Retina (tissue), 1 donor: ENCODE results near the gene FGD6.
"Not testable (repeated sequence)": the region's sequence is repeated elsewhere in the genome, so short reads cannot be mapped to it uniquely, and the experiment has no call there.

Experiments
- DNase-seq: peaks from one replicate; pipeline ENCODE4 v3.0.0-alpha.2; 2016

FGD6 gene

GRCh38 chr12:95118138-95118787 lies 99.0 kb downstream of the FGD6 start:
- no peak for DNase-seq

GRCh38 chr12:95117178-95117599 lies 100.1 kb downstream of the FGD6 start:
- DNase-seq: peak; percentile 65

- DNase-seq: peak; percentile 10
These were observed 100.5 kb downstream of the FGD6 start for GRCh38 chr12:95116773-95117172.

GRCh38 chr12:95116341-95116740 lies 100.9 kb downstream of the FGD6 start:
- DNase-seq: no peak

GRCh38 chr12:95115641-95116040 lies 101.6 kb downstream of the FGD6 start:
- no peak for DNase-seq

GRCh38 chr12:95114766-95115405 lies 102.4 kb downstream of the FGD6 start:
- DNase-seq: no peak

- DNase-seq: no peak
These were observed 109.9 kb downstream of the FGD6 start for GRCh38 chr12:95107362-95107761.

- no peak for DNase-seq
These were observed 111.7 kb downstream of the FGD6 start for GRCh38 chr12:95105540-95105939.

- DNase-seq: no peak
These were observed 112.3 kb downstream of the FGD6 start for GRCh38 chr12:95104919-95105452.

- no peak for DNase-seq
These were observed 114.2 kb downstream of the FGD6 start for GRCh38 chr12:95102916-95103671.

- DNase-seq: not testable (repeated sequence)
These were observed 115.3 kb downstream of the FGD6 start for GRCh38 chr12:95101957-95102356.

- no peak for DNase-seq
These were observed 116.7 kb downstream of the FGD6 start for GRCh38 chr12:95100264-95101190.

GRCh38 chr12:95099270-95099790 lies 117.9 kb downstream of the FGD6 start:
- no peak for DNase-seq

- no peak for DNase-seq
These were observed 120.4 kb downstream of the FGD6 start for GRCh38 chr12:95096852-95097251.

GRCh38 chr12:95096378-95096777 lies 120.9 kb downstream of the FGD6 start:
- no peak for DNase-seq

- not testable (repeated sequence) for DNase-seq
These were observed 121.4 kb downstream of the FGD6 start for GRCh38 chr12:95095866-95096265.

- DNase-seq: no peak
These were observed 127.8 kb downstream of the FGD6 start for GRCh38 chr12:95089462-95089861.

- no peak for DNase-seq
These were observed 128.9 kb downstream of the FGD6 start for GRCh38 chr12:95088379-95088778.

GRCh38 chr12:95085612-95086011 lies 131.7 kb downstream of the FGD6 start:
- DNase-seq: no peak

GRCh38 chr12:95083938-95084337 lies 133.3 kb downstream of the FGD6 start:
- peak; percentile 20 for DNase-seq

- no peak for DNase-seq
These were observed 133.8 kb downstream of the FGD6 start for GRCh38 chr12:95083471-95083870.

GRCh38 chr12:95077341-95077740 lies 139.9 kb downstream of the FGD6 start:
- DNase-seq: no peak
